Progenitor cell of endocrine pancreas (in vitro differentiated cells): ENCODE results near the gene LRMDA. TPM values are rescaled to one million over a fixed set of nuclear protein-coding genes. Genes with fewer than 3 reads are reported as not detected.

Source experiments
- DNase-seq: peaks from one replicate; pipeline ENCODE4 v3.0.0; 2021; ENCODE audit warnings: low spot score; ENCODE audit not compliant: unreplicated experiment
- H3K27ac Mint-ChIP-seq: 2 replicates; pipeline ENCODE4 v1.8.0; 2021; ENCODE audit warnings: mild to moderate bottlenecking, moderate library complexity, mixed read lengths
- H3K27me3 Mint-ChIP-seq: 2 replicates; pipeline ENCODE4 v1.8.0; 2021; ENCODE audit warnings: mixed read lengths
- H3K36me3 Mint-ChIP-seq: 2 replicates; pipeline ENCODE4 v1.8.0; 2022; ENCODE audit warnings: mixed read lengths; ENCODE audit not compliant: insufficient read depth
- H3K4me1 Mint-ChIP-seq: 2 replicates; pipeline ENCODE4 v1.8.0; 2021; ENCODE audit warnings: low read depth, mixed read lengths
- H3K4me3 Mint-ChIP-seq: 2 replicates; pipeline ENCODE4 v1.8.0; 2021; ENCODE audit warnings: low read depth, mild to moderate bottlenecking, moderate library complexity, mixed read lengths
- H3K9me3 Mint-ChIP-seq: 2 replicates; pipeline ENCODE4 v1.8.0; 2021; ENCODE audit warnings: low read depth, mixed read lengths
- total RNA-seq: library from RNA; stranded (reverse); gene quantifications from 2 replicates; pipeline ENCODE4 v1.2.1, GENCODE V29; 2021
- TF ChIP-seq, protein P1 (sequence below): fragments of 200-600 bp; sonication (generic); IDR thresholded peaks from one replicate; pipeline ENCODE4 v1.5.0; 2021; ENCODE audit warnings: antibody characterized with exemption, mild to moderate bottlenecking; ENCODE audit not compliant: unreplicated experiment

The LRMDA gene
- total RNA-seq, 1 donor from 2014 or later, result 6.5 TPM

GRCh38 chr10:75441196-75441595, 9.8 kb downstream of the LRMDA start:
- H3K9me3 Mint-ChIP-seq, result peaks cover 24% of the 10 kb centered on the region
- H3K27me3 Mint-ChIP-seq, result peaks cover 34% of the 10 kb centered on the region
- TF ChIP-seq, protein P1, sequence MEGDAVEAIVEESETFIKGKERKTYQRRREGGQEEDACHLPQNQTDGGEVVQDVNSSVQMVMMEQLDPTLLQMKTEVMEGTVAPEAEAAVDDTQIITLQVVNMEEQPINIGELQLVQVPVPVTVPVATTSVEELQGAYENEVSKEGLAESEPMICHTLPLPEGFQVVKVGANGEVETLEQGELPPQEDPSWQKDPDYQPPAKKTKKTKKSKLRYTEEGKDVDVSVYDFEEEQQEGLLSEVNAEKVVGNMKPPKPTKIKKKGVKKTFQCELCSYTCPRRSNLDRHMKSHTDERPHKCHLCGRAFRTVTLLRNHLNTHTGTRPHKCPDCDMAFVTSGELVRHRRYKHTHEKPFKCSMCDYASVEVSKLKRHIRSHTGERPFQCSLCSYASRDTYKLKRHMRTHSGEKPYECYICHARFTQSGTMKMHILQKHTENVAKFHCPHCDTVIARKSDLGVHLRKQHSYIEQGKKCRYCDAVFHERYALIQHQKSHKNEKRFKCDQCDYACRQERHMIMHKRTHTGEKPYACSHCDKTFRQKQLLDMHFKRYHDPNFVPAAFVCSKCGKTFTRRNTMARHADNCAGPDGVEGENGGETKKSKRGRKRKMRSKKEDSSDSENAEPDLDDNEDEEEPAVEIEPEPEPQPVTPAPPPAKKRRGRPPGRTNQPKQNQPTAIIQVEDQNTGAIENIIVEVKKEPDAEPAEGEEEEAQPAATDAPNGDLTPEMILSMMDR, result no peak
- peaks cover 18% of the 10 kb centered on the region for H3K36me3 Mint-ChIP-seq
- H3K4me1 Mint-ChIP-seq, result peaks cover 2% of the 10 kb centered on the region
- no peak overlapping the region for H3K27ac Mint-ChIP-seq
- no peak for DNase-seq
- no peak overlapping the region for H3K4me3 Mint-ChIP-seq

GRCh38 chr10:75441682-75442081, 10.3 kb downstream of the LRMDA start:
- Mint-ChIP-seq H3K36me3 (peaks cover 20% of the 10 kb centered on the region), H3K27ac (no peak overlapping the region), H3K9me3 (peaks cover 29% of the 10 kb centered on the region), H3K27me3 (peaks cover 34% of the 10 kb centered on the region), H3K4me3 (no peak overlapping the region), H3K4me1 (peaks cover 2% of the 10 kb centered on the region)
- DNase-seq, result no peak
- TF ChIP-seq, protein P1, result no peak

DNA sequence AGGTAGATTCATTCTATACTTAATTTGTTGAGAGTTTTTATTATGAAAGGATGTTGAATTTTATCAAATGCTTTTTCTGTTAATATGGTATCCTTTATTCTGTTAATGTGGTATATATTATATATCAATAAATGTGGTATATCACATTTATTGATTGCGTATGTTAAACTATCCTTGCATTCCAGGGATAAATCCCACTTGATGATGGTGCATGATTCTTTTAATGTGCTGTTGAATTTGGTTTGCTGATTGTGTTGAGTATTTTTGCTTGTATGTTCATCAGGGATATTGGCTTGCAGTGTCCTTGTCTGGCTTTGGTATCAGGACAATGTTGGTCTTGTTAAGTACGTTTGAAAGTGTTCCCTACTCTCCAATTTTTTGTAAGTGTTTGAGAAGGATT, 11.9 kb downstream of the LRMDA start:
- no peak for DNase-seq
- Mint-ChIP-seq H3K4me1 (peaks cover 2% of the 10 kb centered on the region), H3K27me3 (peaks cover 20% of the 10 kb centered on the region), H3K4me3 (no peak overlapping the region), H3K9me3 (peaks cover 30% of the 10 kb centered on the region), H3K27ac (no peak overlapping the region), H3K36me3 (peaks cover 20% of the 10 kb centered on the region)
- TF ChIP-seq, protein P1, result no peak

GRCh38 chr10:75444781-75445386, 13.5 kb downstream of the LRMDA start:
- peaks cover 17% of the 10 kb centered on the region for H3K36me3 Mint-ChIP-seq
- no peak overlapping the region for H3K27ac Mint-ChIP-seq
- H3K9me3 Mint-ChIP-seq, result peaks cover 30% of the 10 kb centered on the region
- no peak for DNase-seq
- TF ChIP-seq, protein P1, result no peak
- H3K4me1 Mint-ChIP-seq, result peaks cover 6% of the 10 kb centered on the region
- H3K4me3 Mint-ChIP-seq, result no peak overlapping the region
- peaks cover 8% of the 10 kb centered on the region for H3K27me3 Mint-ChIP-seq

GRCh38 chr10:75446508-75446907, 15.1 kb downstream of the LRMDA start:
- peaks cover 12% of the 10 kb centered on the region for H3K27me3 Mint-ChIP-seq
- peaks cover 30% of the 10 kb centered on the region for H3K9me3 Mint-ChIP-seq
- TF ChIP-seq, protein P1, result no peak
- no peak overlapping the region for H3K4me3 Mint-ChIP-seq
- DNase-seq, result no peak
- peaks cover 21% of the 10 kb centered on the region for H3K4me1 Mint-ChIP-seq
- peaks cover 17% of the 10 kb centered on the region for H3K36me3 Mint-ChIP-seq
- H3K27ac Mint-ChIP-seq, result no peak overlapping the region
